Effector CD4-positive, alpha-beta T cell (primary cell): ENCODE data around the gene SKAP1.
A peak's percentile ranks its signal among the peaks of the same experiment; 100 is the strongest.

ENCODE experiments used
- DNase-seq: peaks from one replicate; pipeline ENCODE4 v3.0.0-alpha.2; 2020

The SKAP1 gene

DNA sequence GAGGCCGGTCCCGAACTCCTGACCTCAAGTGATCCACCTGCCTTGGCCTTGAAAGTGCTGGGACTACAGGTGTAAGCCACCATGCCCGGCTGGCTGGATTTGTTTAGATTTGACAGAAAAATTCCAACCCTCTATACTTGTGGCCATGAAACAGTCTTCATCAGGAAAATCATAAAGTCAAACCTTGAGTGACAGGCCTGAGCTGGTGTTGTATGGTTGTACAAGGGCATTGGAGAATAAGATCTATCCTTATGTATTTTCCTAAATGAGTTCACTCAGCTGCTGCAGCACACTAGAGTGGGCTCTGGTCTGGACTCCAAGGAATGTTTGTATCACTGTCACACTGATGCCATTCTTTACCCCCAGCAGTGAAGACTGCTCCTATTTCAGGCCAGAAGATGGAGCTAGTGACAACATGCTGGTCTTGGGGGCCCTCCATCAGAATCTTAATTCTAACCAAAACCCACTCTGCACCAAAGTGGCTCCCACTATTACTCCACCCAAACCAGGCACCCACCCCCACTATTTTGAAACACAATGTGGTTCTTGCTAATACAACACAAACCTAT lies 295.0 kb downstream of the SKAP1 start:
- no peak for DNase-seq

GRCh38 chr17:48132385-48132784 lies 297.6 kb downstream of the SKAP1 start:
- no peak for DNase-seq

DNA sequence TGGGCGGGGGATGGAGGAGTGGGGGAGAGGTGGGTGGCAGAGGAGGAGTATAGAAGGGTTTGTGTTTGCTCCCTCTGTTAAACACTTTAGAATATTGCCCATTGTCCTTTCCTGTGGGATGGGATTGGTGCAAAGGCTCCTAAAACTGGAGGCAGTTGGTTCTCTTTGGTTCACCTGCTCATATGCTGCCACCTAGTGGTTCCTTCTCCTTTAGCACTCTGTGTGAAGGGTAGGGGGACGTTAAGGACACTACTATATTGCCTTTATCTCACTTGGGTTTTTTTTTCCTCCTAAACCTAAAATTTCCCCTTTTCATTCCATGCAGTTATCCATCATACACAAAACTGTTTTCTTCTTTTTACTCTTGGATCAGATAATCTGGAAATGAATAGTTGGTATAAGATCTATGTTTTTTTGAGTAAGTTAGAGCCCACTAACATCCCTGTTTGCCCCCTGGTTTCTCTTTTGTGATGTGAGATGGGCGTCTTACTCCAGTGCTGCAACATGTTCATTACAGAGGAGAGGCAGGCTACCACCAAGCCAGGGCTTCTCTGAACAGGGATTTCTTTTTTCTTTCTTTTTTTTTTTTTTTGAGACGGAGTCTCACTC lies 298.7 kb downstream of the SKAP1 start:
- DNase-seq = peak; percentile 46

DNA sequence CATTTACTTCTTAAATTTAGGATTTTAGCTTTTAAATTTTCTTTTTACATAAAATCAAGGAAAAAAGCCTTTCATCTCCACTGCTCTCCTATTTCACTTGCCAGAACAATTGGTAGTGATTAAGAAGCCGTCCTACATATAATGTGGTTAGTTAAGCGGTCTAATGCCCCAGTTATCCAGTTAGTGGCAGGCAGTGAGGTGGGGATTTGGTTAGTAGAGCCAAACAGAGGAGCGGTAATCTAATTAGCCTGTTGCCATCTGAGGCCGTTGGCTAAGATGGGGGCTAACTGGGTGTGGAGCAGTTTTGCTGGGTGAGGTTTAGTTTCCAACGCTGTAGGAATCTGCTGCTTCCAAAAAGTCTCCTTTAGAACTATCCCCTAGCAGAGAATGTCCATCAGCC lies 300.0 kb downstream of the SKAP1 start:
- DNase-seq = no peak

GRCh38 chr17:48128400-48128799 lies 301.6 kb downstream of the SKAP1 start:
- DNase-seq = no peak

- DNase-seq = no peak
These were observed 302.5 kb downstream of the SKAP1 start for GRCh38 chr17:48127371-48128051.

- DNase-seq = no peak
These were observed 303.5 kb downstream of the SKAP1 start for GRCh38 chr17:48126532-48126850.

DNA sequence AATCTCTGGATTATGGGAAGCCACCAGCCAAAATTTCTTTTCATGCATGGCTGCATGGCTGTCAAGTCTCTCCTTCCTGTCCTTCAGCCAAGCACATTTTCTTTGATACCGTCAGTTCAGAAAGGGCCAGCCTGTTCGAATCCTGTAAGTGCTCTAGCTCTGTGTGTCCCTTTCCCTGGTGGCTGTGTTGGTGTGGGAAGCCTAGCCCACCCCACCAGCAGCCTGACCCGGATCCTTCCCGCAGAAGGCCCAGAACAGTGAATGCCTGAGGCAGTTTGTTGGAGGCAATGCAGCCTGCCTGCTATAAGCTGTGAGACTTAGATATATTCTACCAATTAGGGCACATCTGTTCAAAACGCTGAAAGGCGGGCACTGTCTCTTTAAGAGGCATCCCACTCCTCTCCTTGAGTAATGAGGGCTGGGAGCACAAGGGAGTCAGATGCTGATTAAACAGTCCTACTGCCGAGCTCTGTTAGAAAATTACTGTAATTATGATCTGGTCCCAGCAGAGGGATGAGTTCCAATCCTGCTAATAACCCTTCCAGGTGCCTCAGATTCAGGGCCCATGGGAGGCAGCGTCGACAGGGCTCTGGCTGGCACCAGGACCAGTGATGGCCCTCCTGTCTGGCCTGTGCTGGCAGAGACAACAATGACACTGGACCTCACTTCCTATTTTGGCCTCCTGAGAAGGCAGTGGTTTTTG lies 304.0 kb downstream of the SKAP1 start:
- no peak for DNase-seq

GRCh38 chr17:48123776-48124388 lies 306.1 kb downstream of the SKAP1 start:
- no peak for DNase-seq

DNA sequence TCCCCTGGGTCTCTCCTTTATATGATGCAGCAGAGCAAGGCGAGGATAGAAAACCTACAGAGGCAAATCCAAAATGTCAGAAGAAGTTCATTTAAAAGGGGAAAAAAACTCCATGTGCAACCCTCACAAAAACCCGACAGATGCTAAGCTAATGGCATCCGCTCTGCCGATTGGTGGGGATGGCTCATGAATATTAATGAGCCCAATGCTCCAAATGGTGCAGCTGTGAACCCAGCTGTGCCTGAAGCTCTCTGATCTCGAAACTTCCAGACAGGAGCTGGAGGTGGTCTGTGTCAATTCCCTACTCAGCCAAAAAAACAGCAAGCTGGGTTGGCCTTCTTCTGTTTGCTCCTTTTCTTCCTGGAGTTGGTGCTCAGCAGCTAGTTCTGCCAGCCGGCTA lies 306.9 kb downstream of the SKAP1 start:
- DNase-seq = no peak

DNA sequence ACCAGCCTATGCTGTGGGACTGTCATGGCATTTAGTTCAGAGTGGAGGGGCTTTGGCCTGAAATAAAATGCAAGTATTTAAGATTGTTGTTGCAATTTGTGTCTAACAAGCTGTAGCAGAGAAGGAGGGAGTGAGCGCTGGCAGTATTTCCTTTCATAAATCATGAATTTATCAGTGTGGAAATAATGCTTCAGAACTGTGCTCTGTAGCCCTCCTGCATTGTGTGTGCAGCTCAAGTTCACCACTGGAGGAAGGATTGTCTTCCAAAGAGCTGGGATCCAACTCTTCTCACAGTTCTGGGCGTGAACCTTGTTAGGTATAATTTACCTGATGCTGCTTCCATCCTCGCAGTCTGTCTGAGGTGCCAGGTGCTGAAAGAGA lies 307.4 kb downstream of the SKAP1 start:
- DNase-seq = no peak

DNA sequence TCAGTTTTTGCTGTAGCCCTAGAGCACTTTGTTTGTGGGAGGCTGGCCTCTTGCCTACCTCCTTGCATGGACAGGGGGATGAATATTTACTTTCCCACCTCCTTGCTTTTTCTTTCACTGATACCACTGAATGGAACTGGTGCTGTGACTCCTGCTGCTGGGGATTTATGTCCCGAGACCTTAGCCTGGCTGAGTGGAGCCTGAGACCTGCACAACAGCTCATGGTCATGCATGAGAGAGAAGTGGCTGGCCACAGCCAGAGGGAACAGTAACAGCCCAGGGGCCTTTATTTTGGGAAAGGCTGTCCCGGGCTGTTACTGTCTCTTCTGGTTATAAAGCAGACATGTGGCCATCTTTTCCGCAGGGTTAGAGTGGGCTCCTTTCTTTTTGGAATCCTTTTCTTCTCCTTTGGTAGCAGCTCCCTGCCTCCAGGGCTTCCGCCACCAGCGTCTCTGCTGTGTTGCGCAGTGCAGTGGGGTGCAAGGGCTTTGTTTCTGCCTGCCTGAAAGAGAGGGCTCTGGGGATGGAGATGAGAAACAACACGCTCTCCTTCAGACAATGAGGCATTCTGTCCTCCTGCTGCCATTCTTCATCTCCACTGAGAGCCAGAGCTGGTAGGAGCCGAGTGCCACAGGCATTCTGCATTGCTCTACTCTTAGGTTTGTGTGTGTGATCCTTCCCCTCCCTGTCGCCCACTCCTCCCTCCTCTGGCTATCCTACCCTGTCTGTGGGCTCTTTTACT lies 307.9 kb downstream of the SKAP1 start:
- no peak for DNase-seq

DNA sequence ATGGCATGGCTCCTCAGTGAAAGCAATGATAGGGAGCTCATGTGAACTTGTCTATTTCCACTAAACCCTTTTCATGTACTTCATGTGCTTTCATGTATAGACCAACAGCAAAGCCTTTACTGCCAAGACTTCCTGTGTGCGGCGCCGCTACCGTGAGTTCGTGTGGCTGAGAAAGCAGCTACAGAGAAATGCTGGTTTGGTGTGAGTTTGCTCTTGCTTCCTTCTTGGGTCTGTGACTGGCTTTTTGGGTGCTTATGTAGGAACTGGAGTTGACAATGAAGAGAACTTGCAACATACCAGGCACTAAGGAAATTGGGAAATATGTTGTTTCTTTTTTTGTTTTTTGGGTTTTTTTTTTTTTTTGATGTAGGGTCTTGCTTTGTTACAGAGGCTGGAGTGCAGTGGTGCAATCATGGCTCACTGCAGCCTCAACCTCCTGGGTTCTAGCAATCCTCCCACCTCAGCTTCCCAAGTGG lies 316.8 kb downstream of the SKAP1 start:
- peak; percentile 23 for DNase-seq

DNA sequence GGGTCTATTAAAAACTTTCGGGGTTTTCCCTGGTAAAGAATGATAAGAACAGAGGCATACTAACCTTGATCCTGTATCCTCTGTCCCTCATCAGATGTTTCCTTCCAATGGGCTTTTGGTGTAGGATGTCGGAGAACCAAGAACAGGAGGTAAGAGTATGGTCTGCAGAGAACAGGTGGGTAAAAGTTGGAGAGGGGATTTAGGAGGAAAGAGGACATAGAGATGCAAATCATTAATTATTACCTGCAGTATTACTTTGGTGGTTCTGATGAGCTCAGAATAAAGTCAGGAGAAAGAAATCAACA lies 318.1 kb downstream of the SKAP1 start:
- no peak for DNase-seq

DNA sequence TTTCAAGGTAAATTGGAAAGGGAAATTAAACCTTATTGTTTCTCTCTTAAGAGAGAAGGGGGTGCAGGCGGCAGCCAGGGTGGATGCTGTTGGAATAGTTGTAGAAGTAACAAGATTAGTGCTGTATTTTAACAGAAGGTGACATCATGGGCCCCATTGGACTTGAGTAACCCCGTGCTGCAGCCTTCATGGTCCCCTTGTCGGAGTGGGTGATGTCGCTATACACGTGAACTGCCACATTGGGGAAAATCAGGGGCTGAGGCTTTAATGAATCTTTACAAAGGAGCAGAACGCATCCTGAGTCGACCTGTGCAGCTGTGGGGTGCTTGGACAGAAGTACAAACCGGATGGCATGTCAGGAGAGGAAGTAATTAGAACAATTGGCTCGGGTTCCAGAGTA lies 319.3 kb downstream of the SKAP1 start:
- no peak for DNase-seq

- DNase-seq = peak; percentile 96
These were observed 322.6 kb downstream of the SKAP1 start, which contains the start of gene SNX11 for GRCh38 chr17:48107137-48108055. Gene SNX11, plus strand, starts transcription at chr17:48107766. Its CDS starts 4,278 bp downstream, at chr17:48112044.

DNA sequence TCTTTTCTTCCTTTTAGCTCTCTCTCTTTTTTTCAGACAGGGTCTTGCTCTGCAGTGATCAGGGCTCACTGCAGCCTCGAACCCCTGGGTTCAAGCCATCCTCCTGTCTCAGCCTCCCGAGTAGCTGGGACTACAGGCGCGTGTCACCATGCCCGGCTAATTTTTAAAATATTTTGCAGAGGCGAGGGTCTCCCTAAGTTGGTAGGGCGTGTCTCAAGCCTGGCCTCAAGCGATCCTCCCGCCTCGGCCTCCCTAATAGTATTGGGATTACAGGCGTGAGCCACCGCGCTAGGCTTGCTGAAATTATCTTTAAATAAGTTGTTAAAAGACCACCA lies 323.2 kb downstream of the SKAP1 start:
- DNase-seq = no peak

GRCh38 chr17:48104440-48104839 lies 325.6 kb downstream of the SKAP1 start:
- DNase-seq = no peak

- no peak for DNase-seq
These were observed 327.0 kb downstream of the SKAP1 start for GRCh38 chr17:48102798-48103715.

DNA sequence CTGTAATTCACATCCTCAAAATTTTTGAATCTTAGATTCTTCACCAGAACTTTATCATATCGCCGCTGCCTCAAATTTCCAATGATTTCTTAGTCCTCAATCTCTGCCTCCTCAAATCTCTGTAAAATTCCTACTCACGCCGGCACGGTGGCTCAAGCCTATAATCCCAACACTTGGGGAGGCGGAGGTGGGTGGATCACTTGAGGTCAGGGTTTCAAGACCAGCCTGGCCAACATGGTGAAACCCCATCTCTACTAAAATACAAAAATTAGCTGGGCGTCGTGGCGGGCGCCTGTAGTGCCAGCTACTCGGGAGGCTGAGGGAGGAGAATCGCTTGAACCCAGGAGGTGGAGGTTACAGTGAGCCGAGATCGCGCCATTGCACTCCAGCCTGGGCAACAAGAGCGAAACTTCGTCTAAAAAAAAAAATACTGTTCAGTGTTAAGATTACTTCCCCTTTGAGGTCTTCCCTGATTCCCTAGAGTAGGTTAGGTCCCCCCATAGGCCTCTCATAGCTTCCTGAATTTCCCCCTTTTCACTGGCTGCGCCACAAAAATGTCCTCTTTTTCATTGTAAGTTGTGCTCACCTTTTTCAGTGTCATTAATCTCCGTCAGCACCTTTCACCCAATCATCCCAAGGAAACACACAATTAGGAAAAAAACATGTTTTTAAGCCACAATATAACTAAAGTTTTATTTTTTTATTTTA lies 327.8 kb downstream of the SKAP1 start:
- DNase-seq = no peak
